ENCODE measurements around the gene ARHGEF7.

Gene ARHGEF7

DNA sequence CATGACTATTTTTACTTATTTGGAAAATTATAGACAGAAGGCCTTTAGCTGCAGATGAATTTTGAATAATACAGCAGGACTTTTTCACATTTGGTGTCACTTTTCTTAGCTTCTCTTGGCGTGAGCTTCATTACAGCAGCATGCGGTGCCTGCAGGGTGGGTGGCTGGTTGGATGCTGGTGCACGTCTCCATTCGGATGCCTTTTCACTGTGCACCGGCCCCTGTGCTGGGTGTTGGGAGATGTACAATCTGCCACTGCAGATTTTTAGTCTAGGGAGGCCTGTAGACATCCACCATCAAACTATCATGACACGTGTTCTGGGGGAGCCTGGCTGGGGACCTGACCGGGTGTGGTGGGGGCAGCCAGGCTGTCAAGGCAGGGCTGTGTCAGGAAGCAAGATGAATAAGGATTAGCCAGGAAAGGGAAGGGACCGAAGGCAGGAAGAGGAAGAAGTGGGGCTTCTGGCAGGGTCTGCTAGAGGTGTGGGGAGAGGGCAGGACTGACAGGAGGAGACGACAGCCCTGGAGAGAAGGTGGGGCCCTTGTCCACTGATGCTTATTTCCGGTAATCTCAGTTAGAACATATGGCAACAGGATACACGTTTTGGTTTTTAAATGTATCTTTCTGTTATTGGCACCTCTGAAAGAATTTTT is 88.8 kb downstream of the ARHGEF7 start:
- no peak for DNase-seq (ENCODE audit: extremely low read depth, low read depth)
- TF ChIP-seq, protein P1, sequence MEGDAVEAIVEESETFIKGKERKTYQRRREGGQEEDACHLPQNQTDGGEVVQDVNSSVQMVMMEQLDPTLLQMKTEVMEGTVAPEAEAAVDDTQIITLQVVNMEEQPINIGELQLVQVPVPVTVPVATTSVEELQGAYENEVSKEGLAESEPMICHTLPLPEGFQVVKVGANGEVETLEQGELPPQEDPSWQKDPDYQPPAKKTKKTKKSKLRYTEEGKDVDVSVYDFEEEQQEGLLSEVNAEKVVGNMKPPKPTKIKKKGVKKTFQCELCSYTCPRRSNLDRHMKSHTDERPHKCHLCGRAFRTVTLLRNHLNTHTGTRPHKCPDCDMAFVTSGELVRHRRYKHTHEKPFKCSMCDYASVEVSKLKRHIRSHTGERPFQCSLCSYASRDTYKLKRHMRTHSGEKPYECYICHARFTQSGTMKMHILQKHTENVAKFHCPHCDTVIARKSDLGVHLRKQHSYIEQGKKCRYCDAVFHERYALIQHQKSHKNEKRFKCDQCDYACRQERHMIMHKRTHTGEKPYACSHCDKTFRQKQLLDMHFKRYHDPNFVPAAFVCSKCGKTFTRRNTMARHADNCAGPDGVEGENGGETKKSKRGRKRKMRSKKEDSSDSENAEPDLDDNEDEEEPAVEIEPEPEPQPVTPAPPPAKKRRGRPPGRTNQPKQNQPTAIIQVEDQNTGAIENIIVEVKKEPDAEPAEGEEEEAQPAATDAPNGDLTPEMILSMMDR (IDR thresholded peaks at IDR 0.05; ENCODE audit: low read depth, low read length): no peak

DNA sequence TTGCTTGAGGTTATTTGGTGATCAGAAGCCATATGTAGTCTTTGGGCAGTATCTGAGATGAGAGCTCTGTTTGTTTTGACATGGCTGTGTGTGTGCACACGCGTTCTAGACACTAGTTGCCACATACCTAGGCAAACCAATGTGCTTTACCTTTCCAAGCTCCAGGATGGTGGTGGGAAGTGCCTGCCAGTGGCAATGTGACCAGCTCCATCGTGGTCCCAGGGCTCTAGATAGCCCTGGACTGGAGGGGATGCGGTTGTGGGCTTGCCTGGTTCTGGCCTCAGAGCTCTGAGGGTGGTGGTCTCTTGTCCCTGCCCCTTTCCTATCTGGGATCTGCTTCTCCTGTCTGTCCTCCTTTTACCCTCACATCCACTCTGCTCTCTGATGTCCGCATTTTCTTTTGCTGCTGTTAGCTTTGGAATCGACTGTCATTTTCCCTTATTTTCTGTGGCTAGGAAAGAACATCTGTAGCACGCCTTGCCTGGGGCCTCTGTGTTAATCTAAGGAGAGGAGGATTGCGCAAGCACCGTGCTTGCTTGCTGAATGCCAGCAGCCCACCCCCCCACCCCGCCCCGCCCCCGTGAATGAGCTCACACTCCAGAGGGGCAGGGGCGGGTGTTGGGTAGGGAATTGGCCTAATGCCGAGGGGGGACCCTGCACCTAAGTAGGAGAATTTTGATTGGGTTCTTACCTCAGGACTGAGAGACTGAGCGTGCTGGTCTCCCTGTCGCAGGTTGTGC is 89.5 kb downstream of the ARHGEF7 start:
- TF ChIP-seq, protein P1 (IDR thresholded peaks at IDR 0.05; ENCODE audit: low read depth, low read length): no peak
- DNase-seq (ENCODE audit: extremely low read depth, low read depth): peak; percentile 68

DNA sequence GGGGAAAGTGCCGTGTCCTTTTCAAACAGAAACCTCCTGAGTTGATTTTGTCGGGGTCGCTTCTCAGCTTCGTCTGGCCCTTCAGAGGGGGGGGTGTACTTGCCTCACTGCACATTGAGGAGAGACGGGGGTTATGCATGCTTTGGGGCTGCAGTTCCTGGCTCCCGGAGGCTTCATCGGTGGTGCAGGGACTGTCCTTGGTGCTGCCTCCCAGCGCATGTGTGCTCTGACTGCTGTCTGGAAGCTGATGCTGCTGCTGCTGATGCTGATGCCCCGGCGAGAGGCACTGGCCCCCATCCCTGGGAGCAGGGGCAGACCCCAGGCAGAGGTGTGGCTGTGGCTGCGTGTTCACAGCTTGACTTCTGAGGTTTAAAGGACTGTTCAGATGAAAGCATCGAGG is 91.0 kb downstream of the ARHGEF7 start:
- no peak for DNase-seq (ENCODE audit: extremely low read depth, low read depth)
- TF ChIP-seq, protein P1 (IDR thresholded peaks at IDR 0.05; ENCODE audit: low read depth, low read length): no peak

DNA sequence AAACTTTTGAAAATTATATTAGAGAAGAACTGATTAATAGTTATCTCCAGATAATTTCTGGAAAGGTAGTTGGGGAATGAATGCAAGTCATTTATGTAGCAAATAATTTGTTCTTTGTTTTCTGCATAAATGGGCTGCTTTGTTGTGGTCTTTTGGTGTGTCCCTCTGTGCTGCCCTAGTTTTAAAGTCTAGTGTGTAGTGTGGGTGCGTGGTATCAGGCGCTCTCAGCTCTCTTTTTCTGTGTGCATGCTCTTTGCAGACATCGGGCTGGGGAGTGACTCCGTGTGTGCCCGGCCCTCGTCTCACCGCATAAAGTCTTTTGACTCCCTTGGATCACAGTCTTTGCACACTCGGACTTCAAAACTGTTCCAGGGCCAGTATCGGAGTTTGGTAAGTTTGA is 94.5 kb downstream of the ARHGEF7 start:
- DNase-seq (ENCODE audit: extremely low read depth, low read depth): no peak
- TF ChIP-seq, protein P1 (IDR thresholded peaks at IDR 0.05; ENCODE audit: low read depth, low read length): no peak

DNA sequence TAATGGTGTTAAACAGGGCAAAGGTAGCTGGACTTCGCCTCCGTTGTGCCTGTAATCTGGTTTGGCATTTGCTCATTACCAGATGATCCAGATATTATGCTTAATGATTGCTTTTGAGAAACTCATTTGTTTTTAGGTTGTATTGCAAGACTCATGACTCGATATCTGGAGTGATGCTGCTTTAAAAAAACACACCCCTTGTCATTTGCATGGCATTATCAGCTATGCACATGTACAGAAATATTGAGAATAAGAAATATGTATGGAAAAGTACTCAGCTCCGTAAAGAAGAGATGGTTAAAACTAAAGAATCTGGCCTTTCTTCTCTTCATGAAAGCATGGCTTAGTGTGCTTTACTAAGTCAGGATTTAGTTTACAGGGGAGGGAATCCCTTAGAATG is 95.0 kb downstream of the ARHGEF7 start:
- no peak for DNase-seq (ENCODE audit: extremely low read depth, low read depth)
- TF ChIP-seq, protein P1 (IDR thresholded peaks at IDR 0.05; ENCODE audit: low read depth, low read length): no peak

DNA sequence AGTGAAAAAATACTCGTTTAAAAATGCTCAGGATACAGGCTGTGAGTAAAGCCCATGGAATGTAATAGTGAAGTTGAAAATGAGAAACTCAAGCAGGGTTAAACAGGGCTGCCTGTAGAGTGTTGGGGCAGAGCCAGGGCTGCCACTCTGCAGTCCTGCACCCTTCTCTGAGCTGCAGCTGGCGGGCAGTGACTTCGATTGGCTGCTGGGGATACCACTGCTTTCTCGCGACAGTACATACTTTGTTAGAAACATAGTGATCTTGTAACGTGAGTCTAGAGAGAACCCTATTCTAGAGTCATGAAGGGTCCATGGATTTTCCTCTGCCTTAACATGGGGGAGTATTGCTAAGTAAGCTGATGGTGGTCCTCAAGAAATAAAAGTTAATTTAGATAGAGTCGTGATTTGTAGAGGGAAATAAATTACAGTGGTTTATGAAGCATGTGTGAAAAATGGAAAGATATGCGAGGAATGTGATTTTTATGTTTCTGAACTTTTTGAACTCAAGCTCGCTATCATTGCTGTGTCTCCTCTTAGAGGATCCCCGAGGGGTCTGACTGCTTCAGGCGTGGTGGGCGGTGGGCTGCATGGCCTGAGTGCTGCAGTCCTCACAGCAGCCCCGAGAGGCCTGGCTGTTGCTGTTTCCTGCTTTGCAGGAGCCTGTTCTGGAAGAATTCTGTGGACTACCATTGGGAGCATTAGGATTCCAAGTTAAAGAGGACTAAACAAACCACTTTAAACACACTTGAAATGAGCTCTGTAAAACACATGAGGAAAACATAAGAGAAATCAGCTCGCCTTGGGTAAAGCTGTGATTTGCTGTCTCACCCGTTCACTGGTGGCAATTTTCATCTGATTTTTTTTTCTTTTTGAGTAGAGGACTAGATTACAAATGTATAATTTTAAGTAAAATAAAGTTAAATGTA is 95.7 kb downstream of the ARHGEF7 start:
- DNase-seq (ENCODE audit: extremely low read depth, low read depth): no peak
- TF ChIP-seq, protein P1 (IDR thresholded peaks at IDR 0.05; ENCODE audit: low read depth, low read length): no peak

Measured in AG09319 (cell line).